B cell (primary cell): ENCODE measurements around the gene GPER1. TPM values are rescaled to one million over a fixed set of nuclear protein-coding genes. Genes with fewer than 3 reads are reported as not detected.
"Not testable (repeated sequence)": the region's sequence is repeated elsewhere in the genome, so short reads cannot be mapped to it uniquely, and the experiment has no call there.

Source experiments
- ATAC-seq: fragments of 200-7000 bp; cut with Tn5 transposase; one replicate; pipeline ENCODE4 v1.10.0; 2021; ENCODE audit warnings: low read depth, mild to moderate bottlenecking, moderate number of reproducible peaks, moderate library complexity
- CTCF ChIA-PET: fragments of 350-600 bp; sonication (Branson Sonifier 250); formaldehyde crosslinking; loops from one replicate; lab custom pipeline; 2021; ENCODE audit warnings: antibody characterized with exemption, inconsistent platforms; lab: Charles Lee
- POLR2A ChIA-PET: fragments of 350-600 bp; sonication (Branson Sonifier 250); formaldehyde crosslinking; loops from one replicate; lab custom pipeline; 2021; ENCODE audit warnings: antibody characterized with exemption; lab: Charles Lee
- DNase-seq: peaks from one replicate; pipeline ENCODE4 v3.0.0; 2013
- H2AFZ ChIP-seq: 2 replicates; pipeline ENCODE4 v1.6.1; 2012; ENCODE audit warnings: mild to moderate bottlenecking, low read depth, low read length; ENCODE audit not compliant: insufficient read depth, poor library complexity, severe bottlenecking
- H3K27ac ChIP-seq, 2 donors: 1 replicate in 1 of 2; 2 replicates in 1 of 2; pipeline ENCODE4 v1.5.1; 2012 to 2013; ENCODE audit warnings: low read length in 2 of 2, mild to moderate bottlenecking in 2 of 2, moderate library complexity in 1 of 2
- H3K27me3 ChIP-seq, 4 experiments: fragments of 200-600 bp in 1 of 4; sonication (generic) in 1 of 4; replicated peaks in 1 of 4; 1 replicate in 2 of 4; 2 replicates in 2 of 4; pipeline versions ENCODE4 v1.6.1 to v1.7.0; 2013 to 2016; ENCODE audit warnings: low read length in 3 of 4, mild to moderate bottlenecking in 2 of 4, mixed read lengths in 1 of 4, moderate library complexity in 1 of 4; ENCODE audit not compliant: insufficient read depth in 4 of 4, control insufficient read depth in 3 of 4; ENCODE audit errors: control extremely low read depth in 1 of 4
- H3K36me3 ChIP-seq, 2 experiments: replicated peaks in 1 of 2; 1 replicate in 1 of 2; 2 replicates in 1 of 2; pipeline versions ENCODE4 v1.6.1 to v1.7.1; 2013; ENCODE audit warnings: low read length in 1 of 2; ENCODE audit not compliant: insufficient read depth in 2 of 2, control insufficient read depth in 1 of 2; ENCODE audit errors: control extremely low read depth in 1 of 2, extremely low read depth in 1 of 2
- H3K4me1 ChIP-seq, 2 donors: fragments of 200-600 bp in 1 of 2; sonication (generic) in 1 of 2; 1 replicate in 1 of 2; 2 replicates in 1 of 2; pipeline versions ENCODE4 v1.5.1 to v1.6.1; 2013 to 2017; ENCODE audit warnings: low read length in 2 of 2; ENCODE audit not compliant: control insufficient read depth in 2 of 2, insufficient read depth in 2 of 2
- H3K4me2 ChIP-seq: replicated peaks from 2 replicates; pipeline ENCODE3; 2012; ENCODE audit warnings: mild to moderate bottlenecking, low read depth, low read length; ENCODE audit not compliant: poor library complexity, severe bottlenecking
- H3K4me3 ChIP-seq, 5 experiments: fragments of 200-600 bp in 1 of 5; sonication (generic) in 1 of 5; 1 replicate in 3 of 5; 2 replicates in 2 of 5; pipeline versions ENCODE4 v1.5.1 to v1.7.0; 2011 to 2016; ENCODE audit warnings: low read length in 4 of 5, mild to moderate bottlenecking in 4 of 5, low read depth in 2 of 5, control low read depth in 1 of 5, moderate library complexity in 1 of 5; ENCODE audit not compliant: insufficient read depth in 1 of 5; ENCODE audit errors: control extremely low read depth in 1 of 5, extremely low read depth in 1 of 5
- H3K79me2 ChIP-seq: fragments of 200-600 bp; sonication (generic); one replicate; pipeline ENCODE4 v1.6.0; 2016; ENCODE audit warnings: low read length; ENCODE audit not compliant: control insufficient read depth, insufficient read depth
- H3K9ac ChIP-seq: fragments of 200-600 bp; sonication (generic); 2 replicates; pipeline ENCODE4 v1.6.1; 2017; ENCODE audit warnings: mild to moderate bottlenecking, low read length, moderate library complexity
- H3K9me3 ChIP-seq, 3 donors: one replicate each; pipeline versions ENCODE4 v1.6.1 to v1.7.1; 2013; ENCODE audit warnings: low read length in 2 of 3; ENCODE audit not compliant: control insufficient read depth in 2 of 3, insufficient read depth in 1 of 3; ENCODE audit errors: control extremely low read depth in 1 of 3
- H4K20me1 ChIP-seq: 2 replicates; pipeline ENCODE4 v1.6.0; 2012; ENCODE audit warnings: mild to moderate bottlenecking, low read length; ENCODE audit not compliant: insufficient read depth, control insufficient read depth, poor library complexity, severe bottlenecking
- H3K27ac Mint-ChIP-seq: one replicate; pipeline ENCODE4 v1.8.0; 2021; ENCODE audit warnings: mixed read lengths
- H3K27me3 Mint-ChIP-seq: one replicate; pipeline ENCODE4 v1.8.0; 2021; ENCODE audit warnings: mixed read lengths
- H3K4me1 Mint-ChIP-seq: one replicate; pipeline ENCODE4 v1.8.0; 2021; ENCODE audit warnings: mixed read lengths
- H3K4me3 Mint-ChIP-seq: one replicate; pipeline ENCODE4 v1.8.0; 2021; ENCODE audit warnings: mixed read lengths
- H3K9me3 Mint-ChIP-seq: one replicate; pipeline ENCODE4 v1.8.0; 2022; ENCODE audit warnings: mixed read lengths; ENCODE audit not compliant: insufficient read depth
- EZH2 ChIP-seq: IDR thresholded peaks from 2 replicates; pipeline ENCODE4 v1.6.1; 2012; ENCODE audit warnings: borderline replicate concordance, low read depth, mild to moderate bottlenecking, moderate library complexity, low read length; ENCODE audit not compliant: insufficient read depth, poor library complexity, severe bottlenecking
- WGBS: methylation state at CpG from one replicate; pipeline ENCODE4 v1.1.5; 2013; ENCODE audit warnings: missing lambda C conversion rate; ENCODE audit not compliant: insufficient coverage; 5-methylcytosine and 5-hydroxymethylcytosine counted together
- intact Hi-C: fragments of 100-400 bp; cut with micrococcal nuclease; formaldehyde crosslinking; loops from one replicate; pipeline ENCODE4 v1.10.0; 2022
- polyA plus RNA-seq: library from polyadenylated mRNA; depleted of rRNA; stranded (reverse); fragments of >200 nt; gene quantifications from 2 replicates; pipeline ENCODE4 v1.2.3, GENCODE V29; 2012
- total RNA-seq, 2 donors: library from RNA; stranded (reverse); fragments of 120-200 nt in 1 of 2; gene quantifications; 1 replicate in 1 of 2; 2 replicates in 1 of 2; pipeline versions ENCODE4 v1.2.3 to v1.2.4, GENCODE V29; 2013 to 2022
- TF ChIP-seq, protein P1 (sequence below): fragments of 200-600 bp; IDR thresholded peaks from one replicate; pipeline ENCODE4 v1.8.0; 2022; ENCODE audit warnings: antibody characterized with exemption, mild to moderate bottlenecking

The GPER1 gene
- total and polyA plus RNA-seq, 2 donors (not counting 1 experiment from before 2014, with no cell fraction given), result 3.2 to 21.3 TPM

DNA sequence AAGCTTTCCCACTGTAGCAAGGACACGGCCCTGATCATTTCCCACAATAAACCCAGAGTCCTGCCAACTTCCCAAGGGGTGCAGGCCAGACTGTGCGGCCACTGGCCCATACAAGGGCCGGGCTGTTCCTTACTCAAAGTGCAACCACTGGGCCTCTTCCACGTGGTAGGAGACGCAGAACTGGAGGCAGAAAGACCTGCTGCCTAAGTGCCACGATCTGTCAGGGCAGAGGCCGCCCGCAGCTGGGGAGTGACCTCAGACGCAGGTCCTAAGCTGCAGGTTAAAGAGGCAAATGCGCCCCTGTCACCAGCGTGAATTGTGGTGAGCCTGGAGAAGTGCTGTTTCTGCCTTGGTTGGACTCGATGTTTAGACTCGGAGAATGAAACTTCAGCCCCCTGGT is 26.2 kb downstream of the GPER1 start:
- H3K79me2 ChIP-seq, result peaks cover 13% of the 10 kb centered on the region
- ChIA-PET CTCF (no interaction called here), POLR2A (no interaction called here)
- H3K4me3 ChIP-seq, result no peak overlapping the region
- TF ChIP-seq, protein P1, sequence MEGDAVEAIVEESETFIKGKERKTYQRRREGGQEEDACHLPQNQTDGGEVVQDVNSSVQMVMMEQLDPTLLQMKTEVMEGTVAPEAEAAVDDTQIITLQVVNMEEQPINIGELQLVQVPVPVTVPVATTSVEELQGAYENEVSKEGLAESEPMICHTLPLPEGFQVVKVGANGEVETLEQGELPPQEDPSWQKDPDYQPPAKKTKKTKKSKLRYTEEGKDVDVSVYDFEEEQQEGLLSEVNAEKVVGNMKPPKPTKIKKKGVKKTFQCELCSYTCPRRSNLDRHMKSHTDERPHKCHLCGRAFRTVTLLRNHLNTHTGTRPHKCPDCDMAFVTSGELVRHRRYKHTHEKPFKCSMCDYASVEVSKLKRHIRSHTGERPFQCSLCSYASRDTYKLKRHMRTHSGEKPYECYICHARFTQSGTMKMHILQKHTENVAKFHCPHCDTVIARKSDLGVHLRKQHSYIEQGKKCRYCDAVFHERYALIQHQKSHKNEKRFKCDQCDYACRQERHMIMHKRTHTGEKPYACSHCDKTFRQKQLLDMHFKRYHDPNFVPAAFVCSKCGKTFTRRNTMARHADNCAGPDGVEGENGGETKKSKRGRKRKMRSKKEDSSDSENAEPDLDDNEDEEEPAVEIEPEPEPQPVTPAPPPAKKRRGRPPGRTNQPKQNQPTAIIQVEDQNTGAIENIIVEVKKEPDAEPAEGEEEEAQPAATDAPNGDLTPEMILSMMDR, result no peak
- TF ChIP-seq EZH2, result no peak
- WGBS, result 90% methylated on average over 13 of the region's 13 CpGs
- H3K36me3 ChIP-seq, result no peaks in the 10 kb centered on the region
- H3K27me3 ChIP-seq, result no peaks in the 10 kb centered on the region
- no peaks in the 10 kb centered on the region for H4K20me1 ChIP-seq
- no peaks in the 10 kb centered on the region for H3K9me3 Mint-ChIP-seq
- H3K9ac ChIP-seq, result no peak overlapping the region
- H3K4me3 Mint-ChIP-seq, result no peak overlapping the region
- peaks cover 0 to 4% (median 0%) of the 10 kb centered on the region in 3 donors for H3K9me3 ChIP-seq
- DNase-seq (no peak), ATAC-seq (no peak)
- no peaks in the 10 kb centered on the region for H3K27me3 Mint-ChIP-seq
- no peak overlapping the region for H3K4me2 ChIP-seq
- no peak overlapping the region for H3K27ac Mint-ChIP-seq
- H3K4me1 ChIP-seq, result no peaks in the 10 kb centered on the region
- no peaks in the 10 kb centered on the region for H3K4me1 Mint-ChIP-seq
- no peak overlapping the region for H3K27ac ChIP-seq
- intact Hi-C loops, result no loop called here
- H2AFZ ChIP-seq, result no peak overlapping the region

GRCh38 chr7:1114505-1114904 is 26.6 kb downstream of the GPER1 start:
- no peak for DNase-seq
- ATAC-seq, result no peak
- no peak overlapping the region for H2AFZ ChIP-seq
- ChIA-PET CTCF (no interaction called here), POLR2A (no interaction called here)
- no peaks in the 10 kb centered on the region for H3K27me3 Mint-ChIP-seq
- 94% methylated on average over 19 of the region's 19 CpGs for WGBS
- H3K4me1 ChIP-seq, result no peaks in the 10 kb centered on the region
- H3K27me3 ChIP-seq, result no peaks in the 10 kb centered on the region
- H4K20me1 ChIP-seq, result no peaks in the 10 kb centered on the region
- no peak overlapping the region for H3K9ac ChIP-seq
- no peak overlapping the region for H3K27ac ChIP-seq
- H3K9me3 ChIP-seq, result peaks cover 0 to 4% (median 0%) of the 10 kb centered on the region in 3 donors
- H3K36me3 ChIP-seq, result no peaks in the 10 kb centered on the region
- no peaks in the 10 kb centered on the region for H3K4me1 Mint-ChIP-seq
- no peak overlapping the region for H3K4me3 ChIP-seq
- no peak overlapping the region for H3K4me2 ChIP-seq
- intact Hi-C loops, result no loop called here
- no peak overlapping the region for H3K27ac Mint-ChIP-seq
- peaks cover 10% of the 10 kb centered on the region for H3K79me2 ChIP-seq
- no peak for TF ChIP-seq EZH2
- TF ChIP-seq, protein P1, result no peak
- no peak overlapping the region for H3K4me3 Mint-ChIP-seq
- no peaks in the 10 kb centered on the region for H3K9me3 Mint-ChIP-seq

- H3K27ac Mint-ChIP-seq, H3K9me3 ChIP-seq, ATAC-seq, H3K36me3 ChIP-seq, H3K9me3 Mint-ChIP-seq, H4K20me1 ChIP-seq, H3K9ac ChIP-seq, POLR2A ChIA-PET, H3K27ac ChIP-seq, intact Hi-C loops, H2AFZ ChIP-seq, H3K27me3 Mint-ChIP-seq, H3K27me3 ChIP-seq, H3K4me3 Mint-ChIP-seq, H3K79me2 ChIP-seq, H3K4me1 Mint-ChIP-seq, H3K4me3 ChIP-seq, DNase-seq, H3K4me1 ChIP-seq, H3K4me2 ChIP-seq, CTCF ChIA-PET: not testable (repeated sequence)
- 97% methylated on average over 44 of the region's 44 CpGs for WGBS
Observed at GRCh38 chr7:1115171-1116045, 27.5 kb downstream of the GPER1 start.
